GM18511 (cell line): ENCODE results near the gene GNAT1.
"Not testable (repeated sequence)": the region's sequence is repeated elsewhere in the genome, so short reads cannot be mapped to it uniquely, and the experiment has no call there.

Experiments used
- ATAC-seq: cut with Tn5 transposase; IDR thresholded peaks from one replicate; pipeline ENCODE4 v1.9.1; 2021; ENCODE audit warnings: mild to moderate bottlenecking, moderate library complexity; ENCODE audit not compliant: unreplicated experiment

The GNAT1 gene

GRCh38 chr3:50201573-50202315, 10.3 kb downstream of the GNAT1 start:
- no peak for ATAC-seq

- no peak for ATAC-seq
Measured at GRCh38 chr3:50202353-50203112, 11.1 kb downstream of the GNAT1 start.

GRCh38 chr3:50203113-50203808, 11.9 kb downstream of the GNAT1 start:
- ATAC-seq = no peak

GRCh38 chr3:50203809-50204803, 12.7 kb downstream of the GNAT1 start:
- ATAC-seq = no peak

GRCh38 chr3:50204804-50205412, 13.5 kb downstream of the GNAT1 start, which contains the start of gene SLC38A3:
TSS of gene SLC38A3 (plus strand) at chr3:50205271. CDS start at chr3:50214200, 8,929 bp downstream.
- ATAC-seq = no peak

- ATAC-seq = no peak
Measured at GRCh38 chr3:50205413-50206276, 14.2 kb downstream of the GNAT1 start.

- ATAC-seq = no peak
Measured at GRCh38 chr3:50207359-50208042, 16.1 kb downstream of the GNAT1 start.

GRCh38 chr3:50208677-50209344, 17.4 kb downstream of the GNAT1 start:
- no peak for ATAC-seq

- no peak for ATAC-seq
Measured at GRCh38 chr3:50210176-50210509, 18.7 kb downstream of the GNAT1 start.

GRCh38 chr3:50210510-50211367, 19.3 kb downstream of the GNAT1 start:
- no peak for ATAC-seq

- ATAC-seq = not testable (repeated sequence)
Measured at GRCh38 chr3:50211368-50211717, 19.9 kb downstream of the GNAT1 start.

- no peak for ATAC-seq
Measured at GRCh38 chr3:50211930-50212329, 20.5 kb downstream of the GNAT1 start.

- ATAC-seq = no peak
Measured at GRCh38 chr3:50212502-50212901, 21.1 kb downstream of the GNAT1 start.

GRCh38 chr3:50212971-50213370, 21.6 kb downstream of the GNAT1 start:
- ATAC-seq = no peak

GRCh38 chr3:50213373-50213772, 22.0 kb downstream of the GNAT1 start:
- ATAC-seq = no peak

GRCh38 chr3:50214824-50215223, 23.4 kb downstream of the GNAT1 start:
- no peak for ATAC-seq

- ATAC-seq = no peak
Measured at GRCh38 chr3:50215529-50215928, 24.1 kb downstream of the GNAT1 start.
